Spleen (tissue), 7 donors: ENCODE results near the gene OPCML.

Experiments
- POLR2A ChIP-seq, 3 donors: fragments of 450-650 bp; IDR thresholded peaks; one replicate each; pipeline ENCODE4 v1.5.1; 2017; ENCODE audit warnings: antibody characterized with exemption in 3 of 3, mild to moderate bottlenecking in 1 of 3
- POLR2AphosphoS5 ChIP-seq, 3 donors: sonication (generic); formaldehyde crosslinking; IDR thresholded peaks; one replicate each; pipeline ENCODE4 v1.5.1; 2017; ENCODE audit warnings: antibody characterized with exemption in 3 of 3
- TF ChIP-seq, protein P1 (sequence below), 11 experiments: fragments of 200-600 bp in 7 of 11; fragments of 450-650 bp in 4 of 11; sonication (generic) in 4 of 11; IDR thresholded peaks in 8 of 11; conservative IDR thresholded peaks in 3 of 11; 1 replicate in 7 of 11; 2 replicates in 4 of 11; pipeline versions ENCODE4 v1.4.0 to v1.8.0; 2016 to 2021; ENCODE audit warnings: antibody characterized with exemption in 11 of 11, inconsistent platforms in 4 of 11, mild to moderate bottlenecking in 1 of 11
- donor health status: DM: no; HTN: no; CAD: no; lungs with moderate emphysema.
- donor health status: DM: no; HTN: no; CAD: no.
- donor health status: DM: no; HTN: no; CAD: no.

DNA sequence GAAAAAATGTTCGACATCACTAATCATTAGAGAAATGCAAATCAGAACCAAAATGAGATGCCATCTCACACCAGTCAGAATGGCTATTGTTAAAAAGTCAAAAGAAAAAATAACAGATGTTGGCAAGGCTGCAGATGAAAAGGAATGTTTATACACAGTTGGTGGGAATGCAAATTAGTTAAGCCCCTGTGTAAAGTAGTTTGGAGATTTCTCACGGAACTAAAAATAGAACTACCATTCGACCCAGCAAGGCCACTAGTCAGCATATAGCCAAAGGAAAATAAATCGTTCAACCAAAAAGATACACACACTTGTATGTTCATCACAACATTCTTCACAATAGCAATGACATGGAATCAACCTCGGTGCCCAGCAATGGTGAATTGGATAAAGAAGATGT, 503.2 kb downstream of the OPCML start:
- TF ChIP-seq POLR2AphosphoS5 (IDR thresholded peaks at IDR 0.05) (no peak), POLR2A (IDR thresholded peaks at IDR 0.05) (no peak)
- TF ChIP-seq, protein P1, sequence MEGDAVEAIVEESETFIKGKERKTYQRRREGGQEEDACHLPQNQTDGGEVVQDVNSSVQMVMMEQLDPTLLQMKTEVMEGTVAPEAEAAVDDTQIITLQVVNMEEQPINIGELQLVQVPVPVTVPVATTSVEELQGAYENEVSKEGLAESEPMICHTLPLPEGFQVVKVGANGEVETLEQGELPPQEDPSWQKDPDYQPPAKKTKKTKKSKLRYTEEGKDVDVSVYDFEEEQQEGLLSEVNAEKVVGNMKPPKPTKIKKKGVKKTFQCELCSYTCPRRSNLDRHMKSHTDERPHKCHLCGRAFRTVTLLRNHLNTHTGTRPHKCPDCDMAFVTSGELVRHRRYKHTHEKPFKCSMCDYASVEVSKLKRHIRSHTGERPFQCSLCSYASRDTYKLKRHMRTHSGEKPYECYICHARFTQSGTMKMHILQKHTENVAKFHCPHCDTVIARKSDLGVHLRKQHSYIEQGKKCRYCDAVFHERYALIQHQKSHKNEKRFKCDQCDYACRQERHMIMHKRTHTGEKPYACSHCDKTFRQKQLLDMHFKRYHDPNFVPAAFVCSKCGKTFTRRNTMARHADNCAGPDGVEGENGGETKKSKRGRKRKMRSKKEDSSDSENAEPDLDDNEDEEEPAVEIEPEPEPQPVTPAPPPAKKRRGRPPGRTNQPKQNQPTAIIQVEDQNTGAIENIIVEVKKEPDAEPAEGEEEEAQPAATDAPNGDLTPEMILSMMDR (IDR thresholded peaks at IDR 0.05 in 8 of 11, conservative IDR thresholded peaks at IDR 0.05 in 3 of 11), result no peak
